ENCODE data around the gene ZAP70.

Gene ZAP70

GRCh38 chr2:97747716-97748115 lies 34.3 kb downstream of the ZAP70 start:
- DNase-seq (ENCODE audit: low read depth), result no peak
- TF ChIP-seq CTCF (IDR thresholded peaks at IDR 0.05; ENCODE audit: low read length, missing control alignments), result no peak
- H3K4me3 ChIP-seq (replicated peaks; ENCODE audit: low read depth, low read length), result no peak overlapping the region

GRCh38 chr2:97749581-97749980 lies 36.2 kb downstream of the ZAP70 start:
- no peak for TF ChIP-seq CTCF (IDR thresholded peaks at IDR 0.05; ENCODE audit: low read length, missing control alignments)
- no peak for DNase-seq (ENCODE audit: low read depth)
- no peak overlapping the region for H3K4me3 ChIP-seq (replicated peaks; ENCODE audit: low read depth, low read length)

- TF ChIP-seq CTCF (IDR thresholded peaks at IDR 0.05; ENCODE audit: low read length, missing control alignments), result no peak
- no peak for DNase-seq (ENCODE audit: low read depth)
- no peak overlapping the region for H3K4me3 ChIP-seq (replicated peaks; ENCODE audit: low read depth, low read length)
Observed at GRCh38 chr2:97750017-97750416, 36.6 kb downstream of the ZAP70 start.

GRCh38 chr2:97751752-97752151 lies 38.4 kb downstream of the ZAP70 start:
- peak; percentile 22 for DNase-seq (ENCODE audit: low read depth)
- no peak for TF ChIP-seq CTCF (IDR thresholded peaks at IDR 0.05; ENCODE audit: low read length, missing control alignments)
- H3K4me3 ChIP-seq (replicated peaks; ENCODE audit: low read depth, low read length), result no peak overlapping the region

- H3K4me3 ChIP-seq (replicated peaks; ENCODE audit: low read depth, low read length), result no peak overlapping the region
- no peak for DNase-seq (ENCODE audit: low read depth)
- no peak for TF ChIP-seq CTCF (IDR thresholded peaks at IDR 0.05; ENCODE audit: low read length, missing control alignments)
Observed at GRCh38 chr2:97752342-97753334, 39.3 kb downstream of the ZAP70 start.

GRCh38 chr2:97754690-97755346 lies 41.4 kb downstream of the ZAP70 start:
- DNase-seq (ENCODE audit: low read depth), result no peak
- H3K4me3 ChIP-seq (replicated peaks; ENCODE audit: low read depth, low read length), result no peak overlapping the region
- TF ChIP-seq CTCF (IDR thresholded peaks at IDR 0.05; ENCODE audit: low read length, missing control alignments), result no peak
